HG02588 (cell line): ENCODE data around the gene LIX1.
"Not testable (repeated sequence)": the region's sequence is repeated elsewhere in the genome, so short reads cannot be mapped to it uniquely, and the experiment has no call there.

Experiments used
- ATAC-seq: cut with Tn5 transposase; IDR thresholded peaks from one replicate; pipeline ENCODE4 v1.9.1; 2021; ENCODE audit warnings: mild to moderate bottlenecking, moderate library complexity; ENCODE audit not compliant: unreplicated experiment

Gene LIX1

GRCh38 chr5:97142521-97143254, at the start of gene LIX1:
LIX1 (minus strand) TSS chr5:97142611; CDS start chr5:97142576, 35 bp downstream.
- ATAC-seq, result peak; percentile 68

GRCh38 chr5:97191893-97192292, 49.5 kb upstream of the LIX1 start:
- ATAC-seq, result no peak

DNA sequence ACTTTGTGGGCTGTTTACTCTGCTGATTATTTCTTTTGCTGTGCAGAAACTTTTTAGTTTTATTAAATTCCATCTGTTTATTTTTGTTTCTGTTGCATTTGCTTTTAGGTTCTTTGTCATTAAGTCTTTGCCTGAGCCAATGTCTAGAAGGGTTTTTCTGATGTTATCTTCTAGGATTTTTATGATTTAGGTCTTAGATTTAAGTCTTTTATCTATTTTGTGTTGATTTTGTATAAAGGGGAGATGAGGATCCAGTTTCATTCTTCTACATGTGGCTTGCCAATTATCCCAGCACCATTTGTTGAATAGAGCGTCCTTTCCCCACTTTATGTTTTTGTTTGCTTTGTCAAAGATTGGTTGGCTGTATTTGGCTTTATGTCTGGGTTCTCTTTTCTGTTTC, 47.1 kb upstream of the LIX1 start:
- not testable (repeated sequence) for ATAC-seq

DNA sequence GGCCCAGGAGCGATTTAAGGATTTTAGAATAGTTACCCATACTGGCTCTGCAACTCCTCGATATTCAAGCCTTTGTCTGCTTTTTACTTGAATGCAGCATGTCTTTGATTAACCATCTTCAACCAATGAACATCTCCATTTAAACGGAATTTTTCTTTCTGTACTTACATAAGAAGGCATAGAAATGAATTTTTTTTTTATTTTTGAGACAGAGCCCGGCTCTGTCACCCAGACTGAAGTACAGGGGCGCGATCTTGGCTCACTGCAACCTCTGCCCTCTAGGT, 41.5 kb upstream of the LIX1 start:
- no peak for ATAC-seq

GRCh38 chr5:97183100-97183929, 40.9 kb upstream of the LIX1 start, which contains the start of gene RIOK2:
RIOK2 (minus strand) TSS chr5:97183247; CDS start chr5:97183191, 56 bp downstream.
- peak; percentile 90 for ATAC-seq

DNA sequence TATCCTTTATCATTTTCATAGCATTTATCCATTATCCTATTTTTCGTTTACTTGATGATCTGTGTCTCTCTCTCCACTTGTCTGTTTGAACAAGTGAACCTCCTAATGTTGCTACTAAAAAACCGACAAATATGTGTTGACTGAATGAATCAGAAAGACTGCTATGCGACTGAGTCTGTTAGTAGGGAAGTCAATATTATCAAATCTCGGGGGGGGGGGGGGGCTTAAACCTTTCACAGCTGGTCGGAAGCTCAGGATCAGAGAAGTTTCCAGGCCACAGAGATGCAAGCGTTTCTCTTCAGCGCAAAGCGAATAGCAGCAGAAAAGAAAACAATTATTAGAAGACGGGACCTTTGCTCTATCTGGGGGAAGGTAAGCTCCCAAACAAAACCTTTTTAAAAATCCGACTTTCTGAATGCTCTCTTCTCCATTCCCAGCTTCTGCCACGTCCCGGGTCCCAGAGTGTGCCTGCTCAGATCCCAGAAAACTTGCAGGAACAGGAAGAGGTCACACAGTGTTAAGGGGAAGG, 40.2 kb upstream of the LIX1 start:
- ATAC-seq, result no peak

- ATAC-seq, result no peak
These were observed 39.6 kb upstream of the LIX1 start for GRCh38 chr5:97181856-97182545.

- ATAC-seq, result not testable (repeated sequence)
These were observed 37.0 kb upstream of the LIX1 start for GRCh38 chr5:97179457-97179856.

DNA sequence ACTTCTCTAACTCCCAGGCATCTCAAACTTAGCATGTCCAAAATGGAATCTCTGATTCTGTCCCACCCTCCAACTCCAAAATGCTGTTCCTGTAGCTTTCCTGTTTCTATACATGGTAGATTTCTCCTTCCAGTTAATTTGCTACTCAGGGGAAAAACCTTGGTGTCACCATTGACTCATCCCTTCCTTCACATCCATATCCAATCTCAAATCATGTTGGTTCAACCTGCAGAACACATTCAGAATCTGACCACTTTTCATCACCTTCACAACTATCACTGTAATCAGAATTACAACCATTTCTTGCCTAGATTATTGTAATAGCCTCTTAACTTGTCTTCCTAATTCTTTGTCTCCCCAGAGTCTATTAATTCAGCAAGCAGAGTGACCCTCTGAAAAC, 29.8 kb upstream of the LIX1 start:
- ATAC-seq, result no peak

DNA sequence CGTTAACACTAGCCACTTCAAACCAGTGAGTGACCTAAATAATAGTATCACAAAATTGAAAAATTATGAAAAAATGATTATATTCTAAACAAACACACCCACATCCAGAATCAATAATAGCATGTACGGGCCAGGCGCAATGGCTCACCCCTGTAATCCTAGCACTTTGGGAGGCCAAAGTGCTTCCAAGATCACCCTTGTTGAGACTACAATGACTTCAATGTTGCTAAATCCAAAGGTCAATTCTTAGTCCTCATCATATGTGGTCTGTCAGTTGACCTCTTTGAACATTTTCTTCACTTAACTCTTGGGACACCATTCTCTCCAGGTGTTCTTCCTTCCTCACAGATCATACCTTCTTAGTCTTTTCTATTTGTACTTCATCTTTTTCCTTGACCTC, 29.3 kb upstream of the LIX1 start:
- no peak for ATAC-seq

GRCh38 chr5:97167435-97167834, 25.0 kb upstream of the LIX1 start:
- peak; percentile 73 for ATAC-seq

DNA sequence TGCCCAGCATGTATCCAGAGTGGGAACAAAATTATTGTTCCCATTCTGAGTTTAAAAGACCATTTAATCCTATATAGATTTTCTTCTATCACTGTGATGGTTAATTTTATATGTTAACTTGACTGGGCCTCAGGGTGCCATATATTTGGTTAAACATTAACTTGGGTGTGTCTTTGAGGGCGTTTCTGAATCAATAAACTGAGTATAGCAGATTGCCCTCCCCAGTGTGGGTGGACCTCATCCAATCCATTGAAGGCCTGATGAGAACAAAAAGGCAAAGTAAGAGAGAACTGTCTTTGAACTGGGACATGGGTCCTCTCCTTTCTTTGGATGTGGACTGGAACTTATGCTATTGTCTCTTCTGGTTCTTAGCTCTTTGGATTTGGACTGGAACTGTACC, 23.3 kb upstream of the LIX1 start:
- no peak for ATAC-seq

GRCh38 chr5:97164846-97165245, 22.4 kb upstream of the LIX1 start:
- no peak for ATAC-seq

DNA sequence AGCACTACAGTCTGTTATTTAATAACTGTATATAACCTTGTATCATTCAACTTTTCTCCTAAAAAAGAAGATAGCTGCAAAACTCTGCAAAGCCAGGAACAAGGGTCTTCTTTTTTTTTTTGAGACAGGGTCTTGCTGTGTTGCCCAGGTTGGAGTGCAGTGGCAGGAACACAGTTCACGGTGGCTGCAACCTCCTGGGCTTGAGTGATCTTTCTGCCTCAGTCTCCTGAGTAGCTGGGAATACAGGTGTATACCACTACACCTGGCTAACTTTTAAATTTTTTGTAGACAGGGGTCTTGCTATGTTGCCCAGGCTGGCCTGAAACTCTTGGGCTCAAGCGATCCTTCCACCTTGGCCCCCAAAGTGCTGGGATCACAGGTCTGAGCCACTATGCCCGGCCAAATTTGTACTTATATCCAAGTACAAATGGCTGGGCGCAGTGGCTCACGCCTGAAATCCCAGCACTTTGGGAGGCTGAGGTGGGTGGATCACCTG, 21.4 kb upstream of the LIX1 start:
- ATAC-seq, result no peak

- ATAC-seq, result no peak
These were observed 21.0 kb upstream of the LIX1 start for GRCh38 chr5:97163360-97163764.

DNA sequence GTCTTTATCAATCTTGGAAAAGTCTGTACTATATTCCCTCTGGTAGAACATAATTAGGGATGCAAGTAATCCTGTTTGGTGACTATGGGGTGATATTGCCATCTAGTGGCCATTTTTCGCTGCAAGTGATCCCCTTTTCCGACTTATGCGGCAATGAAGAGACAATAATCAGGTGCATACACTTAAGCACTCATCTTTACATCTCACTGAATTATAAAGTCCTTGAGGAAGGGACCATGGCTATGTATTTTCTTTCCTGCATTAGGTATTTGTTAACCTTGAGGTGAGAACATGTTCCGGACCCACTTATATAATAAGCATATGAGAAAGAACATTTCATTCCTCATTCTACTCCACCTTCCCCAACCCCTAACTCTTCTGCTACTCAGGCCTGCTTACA, 19.6 kb upstream of the LIX1 start:
- ATAC-seq, result no peak

GRCh38 chr5:97157689-97158088, 15.3 kb upstream of the LIX1 start:
- ATAC-seq, result no peak

DNA sequence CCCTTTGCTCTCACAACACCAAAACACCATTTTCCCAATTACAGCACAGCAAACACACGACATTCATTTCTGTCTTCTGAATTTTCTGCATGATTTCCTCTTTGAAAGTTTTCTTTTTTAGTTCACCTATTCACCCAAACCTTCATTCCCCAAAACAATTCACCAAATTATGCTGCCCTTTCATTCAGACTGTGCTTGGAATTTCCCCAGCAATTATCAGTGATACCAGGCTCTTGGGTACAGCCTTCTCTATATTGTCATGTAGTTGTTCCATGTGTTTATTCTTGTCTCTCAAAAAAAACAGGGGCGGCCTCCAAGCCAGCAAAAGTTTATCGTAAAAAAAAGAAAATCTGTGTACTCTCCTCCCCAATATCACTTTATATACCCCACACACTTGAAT, 9.0 kb upstream of the LIX1 start:
- no peak for ATAC-seq

- ATAC-seq, result no peak
These were observed 8.0 kb upstream of the LIX1 start for GRCh38 chr5:97150401-97150800.

DNA sequence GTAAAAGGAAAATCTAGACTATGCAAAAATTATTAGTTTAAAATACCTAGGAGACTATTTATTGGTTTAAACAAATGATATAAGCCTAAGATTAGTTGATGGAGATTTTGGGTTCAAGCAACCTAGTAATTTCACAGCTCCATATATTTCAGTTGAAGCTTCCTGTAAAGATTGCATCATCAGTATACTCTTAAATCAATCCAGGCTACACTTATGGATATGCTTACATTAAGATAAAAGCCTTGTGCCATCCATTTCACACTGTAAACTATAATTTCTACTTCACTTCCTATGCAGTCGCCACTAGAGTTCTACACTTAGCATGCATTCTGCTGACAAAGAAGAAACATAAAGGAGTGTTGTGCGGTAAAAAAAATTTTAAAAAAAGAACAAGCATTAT, 7.3 kb upstream of the LIX1 start:
- ATAC-seq, result no peak

GRCh38 chr5:97148288-97148687, 5.9 kb upstream of the LIX1 start:
- ATAC-seq, result no peak
